Activated gamma-delta T cell treated with Interleukin-2 at 50 U/mL for 16 hours (primary cell): ENCODE results near the gene NDUFA12.
A peak's percentile ranks its signal among the peaks of the same experiment; 100 is the strongest.
"Not testable (repeated sequence)": the region's sequence is repeated elsewhere in the genome, so short reads cannot be mapped to it uniquely, and the experiment has no call there.

Source experiments
- DNase-seq: peaks from one replicate; pipeline ENCODE4 v3.0.0-alpha.2; 2020

NDUFA12 gene

DNA sequence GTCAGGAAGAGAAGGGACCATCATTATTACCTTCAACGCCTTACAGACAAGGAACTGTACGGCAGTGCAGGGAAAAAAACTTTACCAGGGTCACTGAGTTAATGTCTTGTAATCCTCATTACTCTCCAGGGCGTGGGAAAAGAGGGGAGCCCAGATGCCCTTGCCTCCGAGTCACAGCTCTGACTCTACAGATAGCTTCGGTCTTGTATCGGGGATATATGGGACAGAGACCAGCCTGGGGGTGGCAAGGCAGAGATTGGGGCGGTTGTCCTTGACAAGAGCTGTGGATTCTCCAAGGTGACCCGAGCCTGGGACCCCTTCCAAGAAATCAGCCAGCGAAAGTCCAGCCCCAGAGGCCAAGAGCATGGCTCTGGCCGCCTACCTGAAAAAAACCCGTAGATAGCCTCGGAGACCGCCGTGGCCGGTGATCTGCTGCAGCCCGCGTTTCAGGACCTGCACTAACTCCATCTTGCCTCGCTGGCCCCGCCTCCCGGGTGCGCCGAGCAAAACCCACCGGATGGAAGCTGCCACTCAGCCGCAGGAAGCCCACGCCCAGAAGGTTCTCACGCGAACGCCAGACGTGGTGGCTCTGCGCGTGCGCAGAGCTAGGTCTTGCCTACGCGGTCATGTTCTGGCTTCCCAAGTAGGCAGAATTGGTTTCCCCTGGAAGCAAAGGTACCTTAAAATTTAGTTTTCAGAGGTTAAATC is at the start of gene NDUFA12:
Gene NDUFA12 (minus strand): TSS at position 485 of the 708 bp plus-strand sequence. CDS start 17 bp downstream, at position 468.
- peak; percentile 95 for DNase-seq

DNA sequence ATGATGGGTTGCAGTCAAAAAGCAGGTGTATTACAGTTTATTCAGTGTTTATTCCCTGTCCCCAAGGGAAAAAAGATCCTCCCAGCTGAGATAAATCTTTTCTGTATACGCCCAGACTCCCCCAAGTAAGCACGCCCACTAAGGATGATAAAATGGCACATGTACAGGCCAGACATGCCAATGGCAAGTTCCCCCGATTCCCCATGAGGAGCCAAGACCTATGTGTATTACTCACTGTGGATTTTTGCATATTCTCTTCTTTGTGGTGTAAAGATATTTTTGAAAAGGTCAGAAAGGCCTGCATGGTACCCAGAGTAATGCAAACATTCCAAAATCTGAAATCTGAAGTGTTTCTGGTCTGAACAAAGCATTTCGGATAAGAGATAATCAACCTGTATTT is 47.7 kb upstream of the NDUFA12 start:
- DNase-seq, result no peak

DNA sequence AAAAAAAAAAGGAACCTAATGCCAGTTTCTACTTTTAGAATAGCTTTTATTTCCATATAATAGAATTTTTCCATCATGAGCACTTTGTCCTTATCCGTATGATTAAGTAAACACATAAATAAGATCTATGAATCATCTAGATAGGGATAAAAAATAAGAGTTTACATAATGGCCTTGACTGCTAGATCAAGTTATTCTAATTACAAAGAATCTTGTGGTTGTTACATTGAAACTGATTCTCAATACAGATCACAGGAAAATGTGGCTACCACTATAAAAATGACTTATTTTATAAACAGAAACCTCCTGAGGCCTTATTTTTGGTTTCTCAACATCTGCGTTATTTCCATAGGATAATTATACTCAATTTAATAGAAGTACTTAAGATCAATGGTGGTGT is 34.4 kb upstream of the NDUFA12 start:
- no peak for DNase-seq

DNA sequence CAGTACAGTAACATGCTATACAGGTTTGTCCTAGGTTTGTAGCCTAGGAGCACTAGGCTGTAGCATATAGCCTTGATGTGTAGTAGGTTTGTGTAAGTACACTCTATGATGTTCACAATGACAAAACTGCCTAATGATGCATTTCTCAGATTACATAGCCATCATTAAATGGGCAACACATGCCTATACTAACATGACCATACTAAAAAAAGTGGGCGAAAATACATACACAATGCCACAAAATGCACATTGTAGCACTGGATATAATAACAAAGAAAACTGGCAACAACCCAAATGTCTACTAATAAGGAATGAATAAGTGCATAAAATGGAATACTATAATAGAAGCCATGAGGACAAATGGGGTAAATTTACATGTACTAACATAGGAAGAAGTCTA is 31.3 kb upstream of the NDUFA12 start:
- no peak for DNase-seq

DNA sequence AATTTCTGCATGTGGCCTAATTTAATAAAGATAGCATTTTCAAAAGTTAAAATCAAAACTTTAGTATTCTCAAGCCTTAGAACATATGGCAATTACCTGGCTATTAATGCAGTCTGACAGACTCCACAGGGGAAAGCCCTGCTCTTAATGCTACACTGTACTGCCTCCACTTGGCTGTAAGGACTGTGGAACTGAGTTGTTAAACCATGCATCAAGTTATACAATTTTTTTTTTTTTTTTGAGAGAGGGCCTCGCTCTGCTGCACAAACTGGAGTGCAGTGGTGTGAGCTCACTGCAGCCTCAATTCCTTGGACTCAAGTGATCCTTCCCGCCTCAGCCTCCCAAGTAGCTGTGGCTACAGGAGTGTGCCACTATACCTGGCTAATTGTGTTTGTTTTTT is 19.0 kb upstream of the NDUFA12 start:
- DNase-seq, result no peak

DNA sequence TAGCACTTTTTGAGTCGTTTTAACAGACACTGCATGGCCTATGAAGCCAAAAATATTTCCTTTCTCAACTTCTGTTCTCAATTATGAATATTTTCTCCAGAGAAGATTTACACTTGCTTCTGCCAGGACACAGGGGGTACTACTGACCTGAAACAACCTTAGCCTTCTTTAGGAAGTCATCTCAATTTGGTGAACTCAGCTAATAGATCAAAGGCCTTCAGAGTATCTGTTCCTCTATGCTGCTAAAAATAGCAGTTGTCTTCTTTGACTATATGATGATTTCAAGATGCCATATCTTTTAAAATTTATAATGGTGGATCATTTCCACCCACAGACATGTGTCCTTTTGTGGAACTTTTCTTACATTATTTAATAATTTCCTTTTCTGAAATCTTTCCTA is 14.0 kb upstream of the NDUFA12 start:
- DNase-seq, result no peak

DNA sequence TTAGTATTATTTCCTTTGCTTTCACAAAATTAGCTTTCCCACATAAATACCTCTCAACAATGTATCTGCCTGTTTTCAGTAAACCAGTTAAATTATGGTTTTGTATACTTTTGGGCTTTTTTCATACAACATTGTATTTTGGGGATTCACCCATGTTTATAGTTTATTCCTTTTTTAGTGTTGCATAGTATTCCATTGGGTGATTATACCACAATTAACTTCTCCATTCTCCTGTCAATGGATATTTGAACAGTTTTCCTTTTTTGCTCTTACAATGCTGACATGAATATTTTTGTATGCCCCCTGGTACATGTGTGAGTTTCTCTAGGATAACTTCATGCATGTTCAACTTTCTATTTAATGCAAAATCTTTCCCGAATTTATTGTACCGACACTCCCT is 12.6 kb upstream of the NDUFA12 start:
- no peak for DNase-seq

DNA sequence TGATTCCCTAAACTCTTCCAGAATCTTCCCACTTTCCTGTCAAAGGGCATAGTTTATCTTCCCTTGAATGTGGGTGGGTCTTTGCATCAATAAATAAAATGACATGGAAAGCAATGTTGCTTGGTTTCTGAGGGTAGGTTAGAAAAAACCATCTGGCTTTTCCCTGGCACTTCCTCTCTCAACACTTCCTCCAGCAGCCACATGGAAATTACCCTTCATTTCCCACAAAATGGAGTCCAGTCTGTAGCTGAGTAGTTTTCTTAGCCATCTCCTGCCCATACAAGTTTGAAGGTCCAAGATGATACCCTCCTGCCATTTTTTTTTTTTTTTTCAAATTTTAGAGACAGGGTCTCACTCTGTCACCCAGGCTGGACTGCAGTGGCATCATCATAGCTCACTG is 11.1 kb upstream of the NDUFA12 start:
- no peak for DNase-seq

DNA sequence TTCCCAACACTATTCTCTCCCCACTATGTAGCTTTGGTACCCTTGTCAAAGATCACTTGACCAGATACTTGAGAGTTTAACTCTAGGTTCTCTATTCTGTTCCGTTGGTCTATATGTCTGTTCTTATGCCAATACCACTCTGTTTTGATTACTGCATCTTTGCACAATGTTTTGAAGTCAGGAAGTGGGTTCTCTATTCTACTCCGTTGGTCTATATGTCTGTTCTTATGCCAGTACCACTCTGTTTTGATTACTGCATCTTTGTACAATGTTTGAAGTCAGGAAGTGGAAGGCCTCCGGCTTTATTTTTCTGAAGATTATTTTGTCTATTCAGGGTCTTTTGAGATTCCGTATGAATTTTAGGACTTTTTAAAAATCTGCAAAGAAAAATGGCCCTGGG is 2.7 kb upstream of the NDUFA12 start:
- no peak for DNase-seq

DNA sequence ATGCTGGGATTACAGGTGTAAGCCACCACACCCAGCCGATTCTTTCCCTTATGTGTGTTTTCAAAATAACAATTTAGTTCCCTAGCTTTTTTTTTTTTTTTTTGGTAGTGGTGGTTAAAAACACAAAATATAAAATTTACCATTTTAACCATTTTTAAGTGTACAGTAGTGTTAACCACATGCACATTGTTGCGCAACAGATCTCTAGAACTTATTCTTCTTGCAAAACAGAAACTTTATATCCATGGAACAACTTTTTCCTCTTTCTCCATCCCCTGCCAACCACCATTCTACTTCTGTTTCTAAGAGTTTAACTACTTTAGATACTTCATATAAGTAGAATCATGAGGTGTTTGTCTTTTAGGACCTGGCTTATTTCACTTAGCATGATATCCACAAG is 1.1 kb upstream of the NDUFA12 start:
- DNase-seq, result no peak

DNA sequence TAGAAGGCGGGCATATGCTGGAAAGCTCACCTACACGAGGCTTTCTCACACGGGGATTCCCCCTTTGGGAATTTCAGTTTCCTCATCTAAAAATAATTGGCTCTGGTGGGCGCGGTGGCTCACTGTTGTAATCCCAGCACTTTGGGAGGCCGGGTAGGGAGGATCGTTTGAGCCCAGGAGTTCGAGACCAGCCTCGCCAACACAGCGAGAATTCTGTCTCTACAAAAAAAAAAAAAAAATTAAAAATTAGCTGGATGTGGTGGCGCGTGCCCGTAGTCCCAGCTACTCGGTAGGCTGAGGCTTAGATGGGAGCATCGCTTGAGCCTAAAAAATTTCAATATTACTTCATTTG is 400 bp upstream of the NDUFA12 start:
- DNase-seq, result no peak

DNA sequence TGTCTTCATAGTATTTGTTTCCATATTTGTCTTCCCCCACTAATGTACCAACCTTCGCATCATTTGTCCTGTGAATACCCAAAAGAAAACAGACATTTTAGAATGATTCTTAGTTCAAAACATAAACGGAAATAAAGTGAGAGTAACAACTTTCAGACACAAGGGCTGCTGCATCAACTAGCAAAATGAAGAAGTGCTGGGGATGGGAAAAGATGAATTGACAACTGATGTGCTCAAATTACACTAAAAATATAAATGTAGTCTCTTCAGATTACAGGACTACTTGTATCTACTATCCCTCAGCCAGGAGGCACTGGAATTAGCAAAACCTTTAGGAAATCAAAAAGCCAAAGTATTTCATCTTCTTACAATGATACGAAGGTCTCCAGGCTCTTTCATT is 743 bp downstream of the NDUFA12 start:
- no peak for DNase-seq

DNA sequence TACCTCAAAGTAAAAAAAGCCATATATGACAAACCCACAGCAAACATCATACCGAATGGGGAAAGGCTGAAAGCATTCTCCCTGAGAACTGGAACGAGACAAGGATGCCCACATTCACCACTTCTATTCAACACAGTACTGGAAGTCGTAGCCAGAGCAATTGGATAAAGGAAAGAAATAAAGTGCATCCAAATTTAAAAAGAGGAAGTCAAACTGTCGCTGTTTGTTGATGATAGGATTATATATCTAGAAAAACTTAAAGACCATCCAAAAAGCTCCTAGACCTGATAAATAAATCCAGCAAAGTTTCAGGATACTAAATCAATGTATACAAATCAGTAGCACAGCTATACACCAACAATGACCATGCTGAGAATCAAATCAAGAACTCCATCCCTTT is 5.2 kb downstream of the NDUFA12 start:
- DNase-seq, result no peak

DNA sequence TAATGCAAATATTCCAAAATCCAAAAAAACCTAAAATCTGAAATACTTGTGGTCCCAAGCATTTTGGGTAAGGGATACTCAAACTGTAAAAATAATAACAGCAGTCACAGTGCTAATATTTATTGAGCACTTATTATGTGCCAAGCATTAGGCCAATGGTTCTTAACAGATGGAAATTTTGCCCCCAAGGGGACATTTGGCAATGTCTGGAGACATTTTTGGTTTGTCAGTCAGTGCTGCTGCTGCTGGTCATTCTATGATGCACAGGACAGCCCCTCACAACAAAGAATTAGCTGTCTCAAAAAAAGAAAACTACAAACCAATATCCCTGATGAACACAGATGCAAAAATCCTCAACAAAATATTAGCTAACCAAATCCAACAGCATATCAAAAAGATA is 5.8 kb downstream of the NDUFA12 start:
- no peak for DNase-seq

DNA sequence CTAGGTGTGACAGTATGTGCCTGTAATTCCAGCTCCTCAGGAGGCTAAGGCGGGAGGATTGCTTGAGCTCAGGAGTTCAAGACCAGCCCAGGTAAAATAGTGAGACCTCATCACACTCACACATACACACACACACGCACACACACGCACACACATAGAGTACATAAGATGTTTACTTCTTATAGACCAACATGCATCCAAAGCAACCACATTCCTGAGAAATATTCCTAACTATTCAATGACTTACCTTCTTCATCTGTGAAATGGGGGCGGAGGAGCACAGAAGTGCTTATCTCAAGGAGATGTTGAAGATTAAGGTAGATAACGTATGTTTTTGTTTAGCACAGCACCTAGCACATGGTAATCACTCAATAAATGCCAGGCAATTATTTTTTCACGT is 6.4 kb downstream of the NDUFA12 start:
- DNase-seq, result no peak

DNA sequence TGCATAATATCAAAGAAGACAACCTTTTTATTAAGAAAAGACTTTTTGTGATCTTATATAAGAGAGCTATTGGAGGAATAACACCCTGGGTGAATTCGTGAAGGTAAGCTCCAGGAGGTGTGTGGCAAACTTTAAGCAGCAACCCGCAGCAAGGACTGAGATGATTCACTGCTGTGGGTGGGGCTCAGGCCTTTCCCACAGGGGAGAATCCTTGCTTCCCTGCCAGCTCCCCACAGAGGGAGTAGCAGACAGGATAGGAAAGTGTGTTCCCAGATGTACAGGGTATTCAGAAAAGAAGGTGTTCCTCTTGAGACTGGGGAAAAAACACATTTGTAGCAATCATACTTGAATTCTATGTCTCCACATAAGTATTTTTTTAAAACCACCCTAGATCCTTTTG is 9.2 kb downstream of the NDUFA12 start:
- no peak for DNase-seq

DNA sequence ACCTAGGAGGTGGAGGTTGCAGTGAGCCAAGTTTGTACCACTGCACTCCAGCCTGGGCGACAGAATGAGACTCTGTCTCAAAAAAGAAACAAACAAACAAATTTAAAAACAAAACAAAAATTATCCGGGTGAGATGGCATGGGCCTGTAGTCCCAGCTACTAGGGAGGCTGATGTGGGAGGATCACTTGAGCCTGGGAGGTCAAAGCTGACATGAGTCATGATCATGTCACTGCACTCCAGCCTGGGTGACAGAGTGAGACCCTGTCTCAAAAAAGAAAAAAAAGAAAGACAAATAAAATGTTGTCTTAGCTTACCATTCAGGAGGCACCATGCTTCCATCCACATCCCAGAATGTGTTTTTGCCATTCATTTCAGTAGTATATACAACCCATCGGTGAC is 9.6 kb downstream of the NDUFA12 start:
- DNase-seq, result not testable (repeated sequence)

DNA sequence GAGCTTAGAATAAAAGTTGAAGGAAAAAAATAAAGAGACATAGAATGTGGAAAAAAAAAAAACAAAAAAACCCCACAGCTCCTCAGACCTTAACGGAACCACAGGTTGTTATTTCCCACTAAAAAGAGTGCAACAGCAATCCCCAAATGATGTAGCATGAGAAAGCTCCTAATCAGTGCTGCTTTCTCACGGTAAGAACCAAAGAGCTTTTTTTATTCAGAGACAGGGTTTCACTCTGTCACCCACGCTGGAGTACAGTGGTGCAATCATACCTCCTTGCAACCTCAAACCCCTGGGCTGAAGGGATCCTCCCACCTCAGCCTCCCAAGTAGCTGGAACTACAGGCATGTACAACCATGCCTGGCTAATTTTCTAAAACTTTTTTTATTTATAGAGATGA is 13.3 kb downstream of the NDUFA12 start:
- DNase-seq, result no peak

DNA sequence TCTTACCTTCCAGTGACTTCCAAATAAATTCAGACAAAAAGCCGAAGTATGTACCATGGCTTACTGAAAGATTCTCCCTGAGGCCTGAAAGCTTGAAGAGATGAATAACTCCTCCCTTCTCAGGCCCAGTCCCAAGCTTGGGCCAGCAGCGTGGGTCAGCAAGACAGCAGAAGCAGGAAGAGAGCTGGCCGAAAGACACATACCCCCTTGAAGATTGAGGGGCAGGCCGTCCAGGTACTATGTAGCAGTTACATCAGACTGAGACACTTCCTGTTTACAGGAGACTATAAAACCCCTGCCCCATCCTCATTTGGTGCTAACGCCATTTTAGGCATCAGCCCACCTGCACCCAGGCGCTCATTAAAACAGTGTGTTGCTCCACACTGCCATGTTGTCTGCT is 15.0 kb downstream of the NDUFA12 start:
- no peak for DNase-seq

DNA sequence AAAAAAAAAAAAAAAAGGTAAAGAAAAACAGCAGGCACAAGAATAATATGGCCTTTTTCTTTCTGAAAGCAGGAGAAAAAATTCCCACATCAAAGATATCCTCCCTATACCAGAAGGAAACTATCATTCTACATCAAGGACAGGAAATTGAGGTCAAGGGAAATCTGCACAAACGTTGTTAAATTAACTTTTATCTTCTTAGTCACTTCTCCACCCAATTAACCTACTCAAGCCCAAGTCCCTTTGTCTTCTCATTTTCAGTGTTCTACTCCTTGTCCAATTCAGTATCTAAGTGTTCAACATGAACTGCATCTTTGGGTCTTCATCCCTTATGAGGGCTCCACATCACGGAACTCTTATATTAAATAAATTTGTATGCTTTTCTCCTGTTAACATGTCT is 15.7 kb downstream of the NDUFA12 start:
- DNase-seq, result no peak

DNA sequence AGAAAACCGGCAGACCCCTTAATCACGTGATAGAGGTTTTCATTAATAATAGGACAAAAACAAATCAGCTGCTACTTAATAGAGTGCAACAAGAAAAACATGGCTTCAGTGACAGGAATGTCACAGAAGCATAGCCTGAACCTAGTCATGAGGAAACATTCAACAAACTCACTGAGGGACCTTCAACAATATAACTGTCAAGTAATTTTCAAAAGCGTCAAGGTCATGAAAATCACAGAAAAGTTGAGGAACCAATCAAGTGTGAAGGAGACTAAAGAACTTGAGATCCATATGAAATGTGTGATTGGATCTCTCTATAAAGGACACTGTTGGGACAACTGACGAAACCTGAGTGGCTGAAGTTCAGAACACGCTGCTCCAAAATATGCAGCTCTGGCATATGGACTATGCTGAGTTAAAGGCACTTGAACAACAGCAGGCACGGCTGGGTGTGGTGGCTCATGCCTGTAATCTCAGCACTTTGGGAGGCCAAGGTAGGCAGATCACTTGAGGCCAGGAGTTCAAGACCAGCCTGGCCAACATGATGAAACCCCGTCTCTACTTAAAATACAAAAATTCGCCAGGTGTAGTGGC is 16.3 kb downstream of the NDUFA12 start:
- DNase-seq, result no peak

DNA sequence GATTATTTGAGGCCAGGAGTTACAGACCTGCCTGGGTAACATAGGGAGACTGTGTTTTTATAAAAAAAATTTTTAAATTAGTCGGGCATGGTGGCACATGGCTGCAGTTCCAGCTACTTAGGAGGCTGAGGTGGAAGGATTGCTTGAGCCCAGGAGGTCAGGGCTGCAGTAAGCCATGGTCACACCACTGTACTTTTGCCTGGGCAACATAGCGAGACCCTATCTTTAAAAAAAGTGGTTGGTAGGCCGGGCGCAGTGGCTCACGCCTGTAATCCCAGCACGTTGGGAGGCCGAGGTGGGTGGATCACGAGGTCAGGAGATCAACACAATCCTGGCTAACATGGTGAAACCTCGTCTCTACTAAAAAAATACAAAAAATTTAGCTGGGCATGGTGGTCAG is 18.4 kb downstream of the NDUFA12 start:
- DNase-seq, result not testable (repeated sequence)

DNA sequence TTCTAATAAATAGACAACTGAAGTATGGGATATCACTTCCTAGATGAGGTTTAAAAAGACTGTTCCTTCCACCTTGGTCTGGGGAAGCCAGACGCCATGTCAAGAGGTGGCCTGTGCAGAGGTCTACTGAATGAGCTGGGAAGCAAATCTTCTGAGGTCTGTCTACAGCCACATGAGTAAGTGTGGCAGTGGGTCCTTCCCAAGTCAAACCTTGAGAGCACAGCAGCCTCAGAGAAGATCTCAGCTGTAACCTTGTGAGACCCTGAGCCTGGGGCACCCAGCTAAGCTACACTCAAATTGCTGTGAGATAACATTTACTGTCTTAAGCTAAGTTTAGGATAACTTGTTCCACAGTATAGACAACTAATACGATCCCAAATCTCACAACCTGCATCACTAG is 20.2 kb downstream of the NDUFA12 start:
- no peak for DNase-seq

DNA sequence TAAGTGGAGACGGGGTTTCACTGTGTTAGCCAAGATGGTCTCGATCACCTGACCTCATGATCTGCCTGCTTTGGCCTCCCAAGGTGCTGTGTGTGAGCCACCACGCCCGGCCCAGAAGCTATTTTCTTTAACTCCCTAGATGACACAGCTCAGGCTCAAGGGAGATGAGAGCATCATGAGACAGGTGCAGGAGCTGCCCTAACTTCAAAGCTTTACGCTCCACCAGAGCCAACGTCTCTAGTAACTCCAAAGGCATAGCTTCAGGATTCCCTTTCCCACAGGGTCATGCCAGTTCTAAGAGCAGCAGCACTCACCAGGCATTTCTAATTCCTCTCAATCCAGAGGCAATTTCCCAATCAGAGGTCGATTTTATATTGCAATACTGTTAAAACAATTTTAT is 21.0 kb downstream of the NDUFA12 start:
- no peak for DNase-seq

DNA sequence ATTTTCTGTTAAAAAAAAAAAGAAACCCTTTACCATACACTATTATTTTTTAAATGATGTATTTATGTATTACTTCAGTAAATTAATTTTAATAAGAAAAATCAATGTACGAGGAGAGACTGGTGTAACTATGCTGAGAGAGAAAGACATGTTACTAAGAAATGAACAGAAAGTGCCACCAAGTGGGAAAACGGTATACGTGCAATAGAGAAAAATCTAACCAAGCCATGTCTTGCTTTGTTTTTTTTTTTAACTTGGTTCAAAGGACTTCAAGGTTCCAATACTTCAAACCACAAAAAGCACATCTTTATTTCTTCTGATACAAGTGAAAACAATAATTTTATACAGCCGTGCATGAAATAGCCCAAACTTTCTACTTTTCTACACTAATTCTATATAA is 22.9 kb downstream of the NDUFA12 start:
- DNase-seq, result no peak
